HS-5 (cell line): ENCODE data around the gene DENND2D.
"Not testable (repeated sequence)": the region's sequence is repeated elsewhere in the genome, so short reads cannot be mapped to it uniquely, and the experiment has no call there.

Experiments used
- DNase-seq: peaks from one replicate; pipeline ENCODE4 v3.0.0-alpha.2; 2012; ENCODE audit warnings: low read depth

The DENND2D gene

GRCh38 chr1:111221633-111222291 lies 21.3 kb upstream of the DENND2D start:
- DNase-seq: no peak

GRCh38 chr1:111221276-111221632 lies 20.8 kb upstream of the DENND2D start:
- DNase-seq: no peak

- no peak for DNase-seq
Observed at GRCh38 chr1:111220302-111220890, 19.9 kb upstream of the DENND2D start.

GRCh38 chr1:111219557-111220286 lies 19.3 kb upstream of the DENND2D start:
- DNase-seq: no peak

GRCh38 chr1:111218701-111219556 lies 18.5 kb upstream of the DENND2D start:
- DNase-seq: no peak

GRCh38 chr1:111217183-111217910 lies 16.9 kb upstream of the DENND2D start:
- no peak for DNase-seq

- DNase-seq: no peak
Observed at GRCh38 chr1:111216751-111217150, 16.3 kb upstream of the DENND2D start.

GRCh38 chr1:111215285-111215684 lies 14.8 kb upstream of the DENND2D start:
- not testable (repeated sequence) for DNase-seq

- no peak for DNase-seq
Observed at GRCh38 chr1:111214884-111215283, 14.4 kb upstream of the DENND2D start.

- DNase-seq: no peak
Observed at GRCh38 chr1:111214074-111214801, 13.8 kb upstream of the DENND2D start.

GRCh38 chr1:111213412-111213811 lies 13.0 kb upstream of the DENND2D start:
- no peak for DNase-seq

- DNase-seq: no peak
Observed at GRCh38 chr1:111212634-111213335, 12.3 kb upstream of the DENND2D start.

GRCh38 chr1:111211921-111212320 lies 11.5 kb upstream of the DENND2D start:
- DNase-seq: no peak

GRCh38 chr1:111209622-111210021 lies 9.2 kb upstream of the DENND2D start:
- DNase-seq: no peak

GRCh38 chr1:111208921-111209320 lies 8.5 kb upstream of the DENND2D start:
- no peak for DNase-seq

- DNase-seq: no peak
Observed at GRCh38 chr1:111205714-111206050, 5.2 kb upstream of the DENND2D start.

- DNase-seq: no peak
Observed at GRCh38 chr1:111204983-111205713, 4.7 kb upstream of the DENND2D start.

GRCh38 chr1:111204201-111204982 lies 3.9 kb upstream of the DENND2D start:
- DNase-seq: no peak

- DNase-seq: no peak
Observed at GRCh38 chr1:111203681-111204200, 3.3 kb upstream of the DENND2D start.
